Measurements from ENCODE around the gene GPR156. TPM values are rescaled to one million over a fixed set of nuclear protein-coding genes. Genes with fewer than 3 reads are reported as not detected.

GPR156 gene
- total and polyA plus RNA-seq, 9 of the 15 experiments (the other 6 are each of a cell fraction or from before 2014, with no cell fraction given), result 0.07 to 0.14 (median 0.12) TPM; not detected in 5

DNA sequence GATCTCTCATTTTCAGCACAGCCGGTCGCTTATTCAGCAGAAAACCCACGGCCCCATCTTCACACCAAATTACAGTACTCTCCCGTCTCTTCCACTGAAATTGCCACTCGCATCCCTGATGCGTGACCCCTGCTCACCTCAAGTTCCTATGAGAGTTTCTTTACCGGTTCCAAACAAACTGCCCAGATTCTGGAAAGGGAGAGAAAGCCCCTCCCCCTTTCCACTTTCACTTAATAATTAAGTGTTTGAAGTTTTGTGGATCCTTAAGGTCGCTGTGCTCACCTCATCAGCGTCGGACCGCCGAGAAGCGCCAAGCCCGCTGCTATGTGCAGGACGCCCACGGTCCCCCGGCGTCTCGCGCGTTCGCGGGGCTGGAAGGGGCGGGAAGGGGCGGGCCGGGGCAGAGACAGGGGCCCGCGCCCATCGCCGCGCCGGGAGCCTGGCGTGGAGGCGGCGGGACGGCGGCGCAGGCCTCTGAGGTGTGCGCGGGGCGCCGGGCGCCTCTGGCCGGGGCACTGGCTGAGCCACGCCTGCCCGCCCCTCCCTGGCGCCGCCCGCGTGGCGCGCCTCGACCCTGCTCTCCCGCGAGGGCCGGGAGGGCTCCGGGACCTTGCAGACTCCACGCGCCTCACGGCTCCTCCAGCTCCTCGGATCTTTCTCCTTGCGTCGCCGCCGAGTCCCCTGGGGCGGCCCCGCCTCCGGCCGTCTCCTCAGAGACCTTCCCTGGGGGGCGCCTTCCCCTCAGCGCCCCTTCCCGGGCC lies at the start of gene GPR156 (continued):
- TF ChIP-seq, protein P1, sequence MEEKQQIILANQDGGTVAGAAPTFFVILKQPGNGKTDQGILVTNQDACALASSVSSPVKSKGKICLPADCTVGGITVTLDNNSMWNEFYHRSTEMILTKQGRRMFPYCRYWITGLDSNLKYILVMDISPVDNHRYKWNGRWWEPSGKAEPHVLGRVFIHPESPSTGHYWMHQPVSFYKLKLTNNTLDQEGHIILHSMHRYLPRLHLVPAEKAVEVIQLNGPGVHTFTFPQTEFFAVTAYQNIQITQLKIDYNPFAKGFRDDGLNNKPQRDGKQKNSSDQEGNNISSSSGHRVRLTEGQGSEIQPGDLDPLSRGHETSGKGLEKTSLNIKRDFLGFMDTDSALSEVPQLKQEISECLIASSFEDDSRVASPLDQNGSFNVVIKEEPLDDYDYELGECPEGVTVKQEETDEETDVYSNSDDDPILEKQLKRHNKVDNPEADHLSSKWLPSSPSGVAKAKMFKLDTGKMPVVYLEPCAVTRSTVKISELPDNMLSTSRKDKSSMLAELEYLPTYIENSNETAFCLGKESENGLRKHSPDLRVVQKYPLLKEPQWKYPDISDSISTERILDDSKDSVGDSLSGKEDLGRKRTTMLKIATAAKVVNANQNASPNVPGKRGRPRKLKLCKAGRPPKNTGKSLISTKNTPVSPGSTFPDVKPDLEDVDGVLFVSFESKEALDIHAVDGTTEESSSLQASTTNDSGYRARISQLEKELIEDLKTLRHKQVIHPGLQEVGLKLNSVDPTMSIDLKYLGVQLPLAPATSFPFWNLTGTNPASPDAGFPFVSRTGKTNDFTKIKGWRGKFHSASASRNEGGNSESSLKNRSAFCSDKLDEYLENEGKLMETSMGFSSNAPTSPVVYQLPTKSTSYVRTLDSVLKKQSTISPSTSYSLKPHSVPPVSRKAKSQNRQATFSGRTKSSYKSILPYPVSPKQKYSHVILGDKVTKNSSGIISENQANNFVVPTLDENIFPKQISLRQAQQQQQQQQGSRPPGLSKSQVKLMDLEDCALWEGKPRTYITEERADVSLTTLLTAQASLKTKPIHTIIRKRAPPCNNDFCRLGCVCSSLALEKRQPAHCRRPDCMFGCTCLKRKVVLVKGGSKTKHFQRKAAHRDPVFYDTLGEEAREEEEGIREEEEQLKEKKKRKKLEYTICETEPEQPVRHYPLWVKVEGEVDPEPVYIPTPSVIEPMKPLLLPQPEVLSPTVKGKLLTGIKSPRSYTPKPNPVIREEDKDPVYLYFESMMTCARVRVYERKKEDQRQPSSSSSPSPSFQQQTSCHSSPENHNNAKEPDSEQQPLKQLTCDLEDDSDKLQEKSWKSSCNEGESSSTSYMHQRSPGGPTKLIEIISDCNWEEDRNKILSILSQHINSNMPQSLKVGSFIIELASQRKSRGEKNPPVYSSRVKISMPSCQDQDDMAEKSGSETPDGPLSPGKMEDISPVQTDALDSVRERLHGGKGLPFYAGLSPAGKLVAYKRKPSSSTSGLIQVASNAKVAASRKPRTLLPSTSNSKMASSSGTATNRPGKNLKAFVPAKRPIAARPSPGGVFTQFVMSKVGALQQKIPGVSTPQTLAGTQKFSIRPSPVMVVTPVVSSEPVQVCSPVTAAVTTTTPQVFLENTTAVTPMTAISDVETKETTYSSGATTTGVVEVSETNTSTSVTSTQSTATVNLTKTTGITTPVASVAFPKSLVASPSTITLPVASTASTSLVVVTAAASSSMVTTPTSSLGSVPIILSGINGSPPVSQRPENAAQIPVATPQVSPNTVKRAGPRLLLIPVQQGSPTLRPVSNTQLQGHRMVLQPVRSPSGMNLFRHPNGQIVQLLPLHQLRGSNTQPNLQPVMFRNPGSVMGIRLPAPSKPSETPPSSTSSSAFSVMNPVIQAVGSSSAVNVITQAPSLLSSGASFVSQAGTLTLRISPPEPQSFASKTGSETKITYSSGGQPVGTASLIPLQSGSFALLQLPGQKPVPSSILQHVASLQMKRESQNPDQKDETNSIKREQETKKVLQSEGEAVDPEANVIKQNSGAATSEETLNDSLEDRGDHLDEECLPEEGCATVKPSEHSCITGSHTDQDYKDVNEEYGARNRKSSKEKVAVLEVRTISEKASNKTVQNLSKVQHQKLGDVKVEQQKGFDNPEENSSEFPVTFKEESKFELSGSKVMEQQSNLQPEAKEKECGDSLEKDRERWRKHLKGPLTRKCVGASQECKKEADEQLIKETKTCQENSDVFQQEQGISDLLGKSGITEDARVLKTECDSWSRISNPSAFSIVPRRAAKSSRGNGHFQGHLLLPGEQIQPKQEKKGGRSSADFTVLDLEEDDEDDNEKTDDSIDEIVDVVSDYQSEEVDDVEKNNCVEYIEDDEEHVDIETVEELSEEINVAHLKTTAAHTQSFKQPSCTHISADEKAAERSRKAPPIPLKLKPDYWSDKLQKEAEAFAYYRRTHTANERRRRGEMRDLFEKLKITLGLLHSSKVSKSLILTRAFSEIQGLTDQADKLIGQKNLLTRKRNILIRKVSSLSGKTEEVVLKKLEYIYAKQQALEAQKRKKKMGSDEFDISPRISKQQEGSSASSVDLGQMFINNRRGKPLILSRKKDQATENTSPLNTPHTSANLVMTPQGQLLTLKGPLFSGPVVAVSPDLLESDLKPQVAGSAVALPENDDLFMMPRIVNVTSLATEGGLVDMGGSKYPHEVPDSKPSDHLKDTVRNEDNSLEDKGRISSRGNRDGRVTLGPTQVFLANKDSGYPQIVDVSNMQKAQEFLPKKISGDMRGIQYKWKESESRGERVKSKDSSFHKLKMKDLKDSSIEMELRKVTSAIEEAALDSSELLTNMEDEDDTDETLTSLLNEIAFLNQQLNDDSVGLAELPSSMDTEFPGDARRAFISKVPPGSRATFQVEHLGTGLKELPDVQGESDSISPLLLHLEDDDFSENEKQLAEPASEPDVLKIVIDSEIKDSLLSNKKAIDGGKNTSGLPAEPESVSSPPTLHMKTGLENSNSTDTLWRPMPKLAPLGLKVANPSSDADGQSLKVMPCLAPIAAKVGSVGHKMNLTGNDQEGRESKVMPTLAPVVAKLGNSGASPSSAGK (IDR thresholded peaks at IDR 0.05), result 0 out of 2 replicates have a peak, but pooled peaks have one; percentile 31
- no peak for TF ChIP-seq ZNF134 (CRISPR knock-in tag; conservative IDR thresholded peaks at IDR 0.05)
- TF ChIP-seq, protein P2, sequence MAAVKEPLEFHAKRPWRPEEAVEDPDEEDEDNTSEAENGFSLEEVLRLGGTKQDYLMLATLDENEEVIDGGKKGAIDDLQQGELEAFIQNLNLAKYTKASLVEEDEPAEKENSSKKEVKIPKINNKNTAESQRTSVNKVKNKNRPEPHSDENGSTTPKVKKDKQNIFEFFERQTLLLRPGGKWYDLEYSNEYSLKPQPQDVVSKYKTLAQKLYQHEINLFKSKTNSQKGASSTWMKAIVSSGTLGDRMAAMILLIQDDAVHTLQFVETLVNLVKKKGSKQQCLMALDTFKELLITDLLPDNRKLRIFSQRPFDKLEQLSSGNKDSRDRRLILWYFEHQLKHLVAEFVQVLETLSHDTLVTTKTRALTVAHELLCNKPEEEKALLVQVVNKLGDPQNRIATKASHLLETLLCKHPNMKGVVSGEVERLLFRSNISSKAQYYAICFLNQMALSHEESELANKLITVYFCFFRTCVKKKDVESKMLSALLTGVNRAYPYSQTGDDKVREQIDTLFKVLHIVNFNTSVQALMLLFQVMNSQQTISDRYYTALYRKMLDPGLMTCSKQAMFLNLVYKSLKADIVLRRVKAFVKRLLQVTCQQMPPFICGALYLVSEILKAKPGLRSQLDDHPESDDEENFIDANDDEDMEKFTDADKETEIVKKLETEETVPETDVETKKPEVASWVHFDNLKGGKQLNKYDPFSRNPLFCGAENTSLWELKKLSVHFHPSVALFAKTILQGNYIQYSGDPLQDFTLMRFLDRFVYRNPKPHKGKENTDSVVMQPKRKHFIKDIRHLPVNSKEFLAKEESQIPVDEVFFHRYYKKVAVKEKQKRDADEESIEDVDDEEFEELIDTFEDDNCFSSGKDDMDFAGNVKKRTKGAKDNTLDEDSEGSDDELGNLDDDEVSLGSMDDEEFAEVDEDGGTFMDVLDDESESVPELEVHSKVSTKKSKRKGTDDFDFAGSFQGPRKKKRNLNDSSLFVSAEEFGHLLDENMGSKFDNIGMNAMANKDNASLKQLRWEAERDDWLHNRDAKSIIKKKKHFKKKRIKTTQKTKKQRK (IDR thresholded peaks at IDR 0.05; ENCODE audit: borderline replicate concordance, low read depth, low read length), result no peak
- no peak for TF ChIP-seq TGIF2 (CRISPR knock-in tag; IDR thresholded peaks at IDR 0.05)
- no peak for TF ChIP-seq HCFC1 (IDR thresholded peaks at IDR 0.05; ENCODE audit: low read depth, low read length)
- no peak for TF ChIP-seq KLF1 (tag; IDR thresholded peaks at IDR 0.05)
- no peak for TF ChIP-seq KDM5B (IDR thresholded peaks at IDR 0.05; ENCODE audit: insufficient replicate concordance, low read depth, low read length)
- TF ChIP-seq RCOR1 (IDR thresholded peaks at IDR 0.05; ENCODE audit: borderline replicate concordance in 1 of 2, low read depth in 2 of 2, low read length in 2 of 2), result no peak
- no peak for TF ChIP-seq STAG1 (CRISPR knock-in tag; IDR thresholded peaks at IDR 0.05; ENCODE audit: borderline replicate concordance)

Data from K562 (cell line).